Measurements from ENCODE around the gene ARAP1.

Gene ARAP1

GRCh38 chr11:72760539-72761405 lies 8.6 kb upstream of the ARAP1 start:
- DNase-seq (ENCODE audit: low read depth) = peak; percentile 73
- H3K4me3 ChIP-seq (ENCODE audit: control insufficient read depth, low read depth, low read length) = no peak overlapping the region
- TF ChIP-seq, protein P1, sequence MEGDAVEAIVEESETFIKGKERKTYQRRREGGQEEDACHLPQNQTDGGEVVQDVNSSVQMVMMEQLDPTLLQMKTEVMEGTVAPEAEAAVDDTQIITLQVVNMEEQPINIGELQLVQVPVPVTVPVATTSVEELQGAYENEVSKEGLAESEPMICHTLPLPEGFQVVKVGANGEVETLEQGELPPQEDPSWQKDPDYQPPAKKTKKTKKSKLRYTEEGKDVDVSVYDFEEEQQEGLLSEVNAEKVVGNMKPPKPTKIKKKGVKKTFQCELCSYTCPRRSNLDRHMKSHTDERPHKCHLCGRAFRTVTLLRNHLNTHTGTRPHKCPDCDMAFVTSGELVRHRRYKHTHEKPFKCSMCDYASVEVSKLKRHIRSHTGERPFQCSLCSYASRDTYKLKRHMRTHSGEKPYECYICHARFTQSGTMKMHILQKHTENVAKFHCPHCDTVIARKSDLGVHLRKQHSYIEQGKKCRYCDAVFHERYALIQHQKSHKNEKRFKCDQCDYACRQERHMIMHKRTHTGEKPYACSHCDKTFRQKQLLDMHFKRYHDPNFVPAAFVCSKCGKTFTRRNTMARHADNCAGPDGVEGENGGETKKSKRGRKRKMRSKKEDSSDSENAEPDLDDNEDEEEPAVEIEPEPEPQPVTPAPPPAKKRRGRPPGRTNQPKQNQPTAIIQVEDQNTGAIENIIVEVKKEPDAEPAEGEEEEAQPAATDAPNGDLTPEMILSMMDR (conservative IDR thresholded peaks at IDR 0.05; ENCODE audit: control insufficient read depth, insufficient read depth, low read depth, low read length) = no peak

DNA sequence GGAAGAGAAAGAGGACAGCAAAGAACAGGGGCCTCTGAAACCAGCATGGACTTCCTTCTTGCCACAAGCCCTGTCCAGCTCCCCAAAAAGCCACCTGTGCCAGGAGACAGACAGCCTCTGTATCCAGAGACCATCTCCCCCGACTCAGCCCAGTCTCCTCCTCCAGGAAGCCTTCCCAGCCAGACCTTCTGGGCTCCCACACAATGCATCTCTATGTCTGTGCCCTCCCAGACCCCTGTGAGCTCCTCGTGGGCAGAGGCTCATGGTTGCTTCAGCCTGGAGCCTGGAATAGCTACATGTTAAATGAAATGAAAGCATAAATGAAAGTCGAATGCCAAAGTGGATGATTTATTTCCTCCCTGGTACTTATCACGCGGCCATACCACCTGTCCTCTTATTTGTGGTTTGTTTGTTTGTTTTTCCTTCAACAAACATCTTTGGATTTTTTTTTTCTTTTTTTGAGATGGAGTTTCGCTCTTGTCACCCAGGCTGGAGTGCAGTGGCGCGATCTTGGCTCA lies 7.3 kb upstream of the ARAP1 start:
- TF ChIP-seq, protein P1 (conservative IDR thresholded peaks at IDR 0.05; ENCODE audit: control insufficient read depth, insufficient read depth, low read depth, low read length) = no peak
- H3K4me3 ChIP-seq (ENCODE audit: control insufficient read depth, low read depth, low read length) = no peak overlapping the region

DNA sequence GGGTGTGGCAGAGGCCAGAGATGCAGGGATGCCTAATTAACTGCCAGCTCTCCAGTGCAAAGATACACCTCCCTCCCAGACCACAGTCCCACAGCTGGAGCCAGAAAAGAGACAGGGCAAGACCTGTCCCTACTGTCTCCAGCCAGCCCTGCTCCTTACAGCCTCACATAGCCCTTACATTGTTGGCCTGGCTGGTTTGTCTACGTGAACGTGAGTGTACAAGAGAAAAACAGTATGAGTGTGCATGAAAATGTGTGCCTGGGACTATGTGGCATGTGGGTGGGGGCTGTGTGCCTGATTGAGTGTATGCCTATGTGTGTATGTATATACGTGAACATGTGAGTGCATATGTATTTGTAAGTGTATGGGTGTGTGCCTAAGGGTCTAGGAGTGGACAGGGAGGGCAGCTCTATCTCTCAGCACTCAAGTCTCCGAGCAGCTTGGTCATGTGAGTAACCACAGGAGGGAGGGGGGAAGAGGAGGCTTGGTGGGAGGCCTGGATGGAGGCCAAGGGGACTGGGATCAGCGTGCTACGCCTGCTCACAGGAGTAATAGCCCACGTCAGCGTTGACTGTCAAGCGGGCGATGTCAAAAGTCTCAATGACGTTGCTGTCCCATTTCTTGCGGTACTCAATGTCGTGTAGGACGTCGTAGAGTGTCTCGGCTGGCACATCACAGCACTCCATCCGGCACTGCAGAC lies 6.6 kb upstream of the ARAP1 start:
- TF ChIP-seq, protein P1 (conservative IDR thresholded peaks at IDR 0.05; ENCODE audit: control insufficient read depth, insufficient read depth, low read depth, low read length) = no peak
- H3K4me3 ChIP-seq (ENCODE audit: control insufficient read depth, low read depth, low read length) = no peak overlapping the region
- peak; percentile 90 for DNase-seq (ENCODE audit: low read depth)

More for the DNA sequence above, 7.3 kb upstream of the ARAP1 start:
- no peak for DNase-seq (ENCODE audit: low read depth)

DNA sequence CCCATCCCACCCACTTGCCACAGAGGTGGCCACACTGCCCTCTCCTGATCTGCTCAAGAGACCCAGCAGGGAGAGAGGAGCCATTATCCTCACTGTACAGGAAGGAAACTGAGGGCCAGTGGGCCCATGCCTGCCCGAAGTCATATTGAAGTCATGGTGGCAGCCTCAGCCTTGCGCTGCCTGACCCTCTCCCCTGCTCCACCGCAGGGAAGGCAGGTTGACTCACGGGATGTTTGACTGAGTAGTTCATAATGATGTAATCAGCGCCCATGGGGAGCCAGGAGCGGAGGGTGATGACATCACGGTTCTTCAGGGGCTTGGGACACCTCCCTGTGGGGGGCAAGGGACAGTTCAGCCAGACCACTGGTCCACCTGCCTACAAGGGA lies 6.1 kb upstream of the ARAP1 start:
- TF ChIP-seq, protein P1 (conservative IDR thresholded peaks at IDR 0.05; ENCODE audit: control insufficient read depth, insufficient read depth, low read depth, low read length) = no peak
- H3K4me3 ChIP-seq (ENCODE audit: control insufficient read depth, low read depth, low read length) = no peak overlapping the region
- peak; percentile 78 for DNase-seq (ENCODE audit: low read depth)

- TF ChIP-seq, protein P1 (conservative IDR thresholded peaks at IDR 0.05; ENCODE audit: control insufficient read depth, insufficient read depth, low read depth, low read length) = no peak
- H3K4me3 ChIP-seq (ENCODE audit: control insufficient read depth, low read depth, low read length) = no peak overlapping the region
- DNase-seq (ENCODE audit: low read depth) = no peak
Measured at GRCh38 chr11:72755713-72756285, 3.6 kb upstream of the ARAP1 start.

DNA sequence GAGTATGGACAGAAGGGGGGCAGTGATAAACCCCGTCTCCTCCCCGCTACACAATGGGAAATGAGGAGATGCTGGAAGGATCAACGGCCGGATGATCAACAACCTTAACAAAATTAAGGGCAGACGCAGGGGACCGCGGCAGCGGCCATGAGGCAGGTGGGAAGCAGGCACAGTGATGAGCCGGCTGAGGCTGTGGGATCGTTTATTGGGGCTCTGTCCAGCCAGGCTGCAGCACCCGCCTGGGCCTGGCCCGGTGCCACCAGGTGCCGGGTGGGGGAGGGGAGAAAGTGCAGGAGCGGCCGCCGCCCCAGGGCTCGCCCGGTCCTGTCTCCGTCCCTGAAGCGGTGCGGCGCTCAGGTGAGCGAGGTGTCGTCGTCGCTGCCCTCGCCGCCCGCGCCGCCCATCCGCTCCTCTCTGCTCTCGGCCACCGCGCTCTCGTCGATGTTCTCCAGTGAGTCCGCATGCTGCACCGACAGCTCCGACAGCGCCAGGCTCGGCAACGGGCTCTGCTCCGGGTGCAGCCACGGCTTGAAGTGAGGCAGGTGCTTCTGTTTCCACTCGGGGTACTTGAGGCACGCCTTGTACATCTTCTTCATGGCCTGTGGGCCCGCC lies 2.4 kb upstream of the ARAP1 start:
- H3K4me3 ChIP-seq (ENCODE audit: control insufficient read depth, low read depth, low read length) = no peak overlapping the region
- DNase-seq (ENCODE audit: low read depth) = no peak
- TF ChIP-seq, protein P1 (conservative IDR thresholded peaks at IDR 0.05; ENCODE audit: control insufficient read depth, insufficient read depth, low read depth, low read length) = no peak
